Measurements from ENCODE around the gene KLK8.

GRCh38 chr19:50982186-50982585, 19.2 kb downstream of the KLK8 start:
- TF ChIP-seq POLR2AphosphoS5 (IDR thresholded peaks at IDR 0.05; ENCODE audit: low read depth, low read length) (no peak), USF1 (IDR thresholded peaks at IDR 0.05; ENCODE audit: borderline replicate concordance, low read depth) (no peak), MAX (IDR thresholded peaks at IDR 0.05; ENCODE audit: low read depth) (no peak), REST (IDR thresholded peaks at IDR 0.05; ENCODE audit: low read depth, low read length) (no peak), SMC3 (IDR thresholded peaks at IDR 0.05; ENCODE audit: low read depth, low read length) (no peak), CTCF (IDR thresholded peaks at IDR 0.05) (no peak), RXRA (IDR thresholded peaks at IDR 0.05; ENCODE audit: borderline replicate concordance, low read depth) (no peak)

All from SK-N-SH (cell line).